Activated T-cell treated with anti-CD3 and anti-CD28 coated beads, Interleukin-2, amount 50 U/mL, for 4 hours (primary cell): ENCODE data around the gene SPRED2. TPM values are rescaled to one million over a fixed set of nuclear protein-coding genes. Genes with fewer than 3 reads are reported as not detected.
A peak's percentile ranks its signal among the peaks of the same experiment; 100 is the strongest.

Experiments used
- ATAC-seq, 2 donors: fragments of 200-7000 bp; cut with Tn5 transposase; one replicate each; pipeline ENCODE4 v1.10.0; 2021
- DNase-seq: peaks from one replicate; pipeline ENCODE4 v3.0.0-alpha.2; 2020
- H3K27me3 Mint-ChIP-seq: one replicate; pipeline ENCODE4 v1.8.0; 2021; ENCODE audit warnings: low read depth, mixed read lengths
- H3K36me3 Mint-ChIP-seq: one replicate; pipeline ENCODE4 v1.8.0; 2022; ENCODE audit warnings: mixed read lengths; ENCODE audit not compliant: insufficient read depth
- H3K4me1 Mint-ChIP-seq: one replicate; pipeline ENCODE4 v1.8.0; 2021; ENCODE audit warnings: low read depth, mixed read lengths
- H3K4me3 Mint-ChIP-seq: one replicate; pipeline ENCODE4 v1.8.0; 2021; ENCODE audit warnings: mild to moderate bottlenecking, moderate library complexity, mixed read lengths
- H3K9me3 Mint-ChIP-seq: one replicate; pipeline ENCODE4 v1.8.0; 2021; ENCODE audit warnings: mixed read lengths
- total RNA-seq, 3 donors: library from RNA; stranded (reverse); gene quantifications; one replicate each; pipeline ENCODE4 v1.2.1, GENCODE V29; 2021

SPRED2 gene
- total RNA-seq, 3 donors from 2014 or later, result 10.4 to 11.0 (median 10.9) TPM

- no peak for ATAC-seq
- peaks cover 13% of the 10 kb centered on the region for H3K4me1 Mint-ChIP-seq
- H3K4me3 Mint-ChIP-seq, result no peak overlapping the region
- no peaks in the 10 kb centered on the region for H3K27me3 Mint-ChIP-seq
- DNase-seq, result no peak
- H3K36me3 Mint-ChIP-seq, result no peaks in the 10 kb centered on the region
- no peaks in the 10 kb centered on the region for H3K9me3 Mint-ChIP-seq
Measured at GRCh38 chr2:65282477-65283053, 149.8 kb downstream of the SPRED2 start.

GRCh38 chr2:65281627-65282351 lies 150.6 kb downstream of the SPRED2 start:
- Mint-ChIP-seq H3K4me3 (no peak overlapping the region), H3K36me3 (no peaks in the 10 kb centered on the region), H3K4me1 (peaks cover 13% of the 10 kb centered on the region), H3K27me3 (no peaks in the 10 kb centered on the region), H3K9me3 (no peaks in the 10 kb centered on the region)
- DNase-seq (no peak), ATAC-seq (no peak)

GRCh38 chr2:65279756-65280155 lies 152.6 kb downstream of the SPRED2 start:
- Mint-ChIP-seq H3K27me3 (no peaks in the 10 kb centered on the region), H3K4me1 (peaks cover 13% of the 10 kb centered on the region), H3K4me3 (no peak overlapping the region), H3K9me3 (no peaks in the 10 kb centered on the region), H3K36me3 (no peaks in the 10 kb centered on the region)
- DNase-seq (no peak), ATAC-seq (no peak)

GRCh38 chr2:65278531-65278981 lies 153.8 kb downstream of the SPRED2 start:
- Mint-ChIP-seq H3K4me1 (peaks cover 13% of the 10 kb centered on the region), H3K9me3 (no peaks in the 10 kb centered on the region), H3K27me3 (no peaks in the 10 kb centered on the region), H3K36me3 (no peaks in the 10 kb centered on the region), H3K4me3 (no peak overlapping the region)
- DNase-seq (no peak), ATAC-seq (no peak)

GRCh38 chr2:65277791-65278483 lies 154.5 kb downstream of the SPRED2 start:
- Mint-ChIP-seq H3K36me3 (no peaks in the 10 kb centered on the region), H3K9me3 (no peaks in the 10 kb centered on the region), H3K4me3 (no peak overlapping the region), H3K4me1 (peaks cover 13% of the 10 kb centered on the region), H3K27me3 (no peaks in the 10 kb centered on the region)
- ATAC-seq, result peak in 1 of 2 donors; percentile 10
- no peak for DNase-seq

GRCh38 chr2:65277118-65277517 lies 155.3 kb downstream of the SPRED2 start:
- H3K4me1 Mint-ChIP-seq, result peaks cover 13% of the 10 kb centered on the region
- H3K9me3 Mint-ChIP-seq, result no peaks in the 10 kb centered on the region
- H3K36me3 Mint-ChIP-seq, result peaks cover 3% of the 10 kb centered on the region
- H3K4me3 Mint-ChIP-seq, result no peak overlapping the region
- no peaks in the 10 kb centered on the region for H3K27me3 Mint-ChIP-seq
- DNase-seq (no peak), ATAC-seq (no peak)

GRCh38 chr2:65276609-65277008 lies 155.8 kb downstream of the SPRED2 start:
- Mint-ChIP-seq H3K9me3 (no peaks in the 10 kb centered on the region), H3K27me3 (no peaks in the 10 kb centered on the region), H3K36me3 (peaks cover 5% of the 10 kb centered on the region), H3K4me1 (peaks cover 13% of the 10 kb centered on the region), H3K4me3 (no peak overlapping the region)
- DNase-seq, result no peak
- ATAC-seq, result no peak

- Mint-ChIP-seq H3K36me3 (peaks cover 6% of the 10 kb centered on the region), H3K9me3 (no peaks in the 10 kb centered on the region), H3K4me1 (peaks cover 13% of the 10 kb centered on the region), H3K4me3 (no peak overlapping the region), H3K27me3 (no peaks in the 10 kb centered on the region)
- ATAC-seq (no peak), DNase-seq (no peak)
Measured at GRCh38 chr2:65275141-65275915, 157.1 kb downstream of the SPRED2 start.

GRCh38 chr2:65273344-65273743 lies 159.1 kb downstream of the SPRED2 start:
- ATAC-seq (no peak), DNase-seq (no peak)
- no peaks in the 10 kb centered on the region for H3K27me3 Mint-ChIP-seq

GRCh38 chr2:65268957-65269356 lies 163.4 kb downstream of the SPRED2 start:
- Mint-ChIP-seq H3K36me3 (peaks cover 22% of the 10 kb centered on the region), H3K27me3 (no peaks in the 10 kb centered on the region), H3K4me1 (peaks cover 7% of the 10 kb centered on the region), H3K9me3 (no peaks in the 10 kb centered on the region), H3K4me3 (no peak overlapping the region)
- DNase-seq (no peak), ATAC-seq (no peak)

More at GRCh38 chr2:65273344-65273743, 159.1 kb downstream of the SPRED2 start:
- Mint-ChIP-seq H3K4me1 (peaks cover 6% of the 10 kb centered on the region), H3K9me3 (no peaks in the 10 kb centered on the region), H3K36me3 (peaks cover 11% of the 10 kb centered on the region), H3K4me3 (no peak overlapping the region)

- ATAC-seq (no peak), DNase-seq (no peak)
- H3K4me3 Mint-ChIP-seq, result no peak overlapping the region
- H3K36me3 Mint-ChIP-seq, result peaks cover 24% of the 10 kb centered on the region
- H3K4me1 Mint-ChIP-seq, result peaks cover 7% of the 10 kb centered on the region
- no peaks in the 10 kb centered on the region for H3K9me3 Mint-ChIP-seq
- H3K27me3 Mint-ChIP-seq, result no peaks in the 10 kb centered on the region
Measured at GRCh38 chr2:65267008-65267407, 165.4 kb downstream of the SPRED2 start.

GRCh38 chr2:65265671-65266045 lies 166.7 kb downstream of the SPRED2 start:
- Mint-ChIP-seq H3K4me1 (peaks cover 10% of the 10 kb centered on the region), H3K27me3 (no peaks in the 10 kb centered on the region), H3K36me3 (peaks cover 27% of the 10 kb centered on the region), H3K9me3 (no peaks in the 10 kb centered on the region), H3K4me3 (no peak overlapping the region)
- DNase-seq, result no peak
- no peak for ATAC-seq

GRCh38 chr2:65264821-65265670 lies 167.4 kb downstream of the SPRED2 start:
- no peaks in the 10 kb centered on the region for H3K9me3 Mint-ChIP-seq
- ATAC-seq (peak in 1 of 2 donors; percentile 18), DNase-seq (no peak)
- H3K36me3 Mint-ChIP-seq, result peaks cover 27% of the 10 kb centered on the region
- no peak overlapping the region for H3K4me3 Mint-ChIP-seq
- peaks cover 10% of the 10 kb centered on the region for H3K4me1 Mint-ChIP-seq
- no peaks in the 10 kb centered on the region for H3K27me3 Mint-ChIP-seq
